SU-DHL-6 (cell line): ENCODE data around the gene LEMD2.

Experiments used
- EZH2phosphoT487 ChIP-seq: fragments of 200-600 bp; sonication (generic), shearing (Covaris generic); conservative IDR thresholded peaks from 2 replicates; pipeline ENCODE4 v1.6.1; 2018; ENCODE audit warnings: mild to moderate bottlenecking, antibody characterized with exemption, low read length, moderate library complexity, mixed read lengths
- TF ChIP-seq, protein P1 (sequence below): fragments of 200-600 bp; sonication (generic); IDR thresholded peaks from one replicate; pipeline ENCODE4 v1.5.1; 2017; ENCODE audit warnings: antibody characterized with exemption, mild to moderate bottlenecking, low read length, moderate library complexity; ENCODE audit not compliant: insufficient read depth, poor library complexity, severe bottlenecking

DNA sequence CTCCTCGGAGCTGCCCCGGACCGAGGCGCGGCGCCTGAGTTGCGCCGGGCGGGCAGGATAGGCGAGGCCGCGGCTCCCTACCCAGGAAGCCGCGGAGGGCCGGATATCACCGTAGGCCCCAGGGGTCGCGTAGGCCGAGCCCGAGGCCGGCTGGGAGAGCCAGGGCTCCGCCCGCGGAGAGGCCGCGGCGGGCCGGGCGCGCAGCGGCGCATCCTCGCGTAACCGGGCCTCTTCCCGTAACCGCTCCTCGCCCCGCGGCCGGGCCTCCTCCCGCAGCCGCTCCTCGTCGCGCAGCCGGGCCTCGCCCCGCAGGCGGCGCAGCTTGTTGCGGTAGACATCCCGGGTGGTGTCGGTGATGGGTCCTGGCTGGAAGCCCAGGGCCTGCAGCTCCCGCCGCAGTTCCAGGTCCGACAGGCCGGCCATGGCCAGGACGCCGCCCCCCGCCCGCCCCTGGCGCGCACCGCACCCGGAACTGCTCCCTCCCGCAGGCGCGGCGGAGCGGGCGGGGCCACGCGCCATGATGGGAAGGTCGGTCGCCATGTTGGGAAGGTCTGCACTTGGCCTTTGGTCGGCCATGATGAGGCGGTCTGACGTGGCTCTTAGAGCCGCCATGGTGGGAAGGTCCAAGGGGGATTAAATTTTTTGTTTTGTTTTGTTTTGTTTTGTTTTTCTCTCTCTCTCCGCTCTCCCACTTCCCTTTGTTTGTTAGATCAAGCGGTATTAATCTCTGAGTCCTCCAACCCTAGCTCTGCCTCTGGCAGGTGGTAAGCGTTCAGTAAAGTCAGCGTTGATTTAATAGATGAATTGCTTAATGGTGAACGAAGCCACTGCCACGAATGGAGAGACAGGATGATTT, at the start of gene LEMD2:
- TF ChIP-seq, protein P1, sequence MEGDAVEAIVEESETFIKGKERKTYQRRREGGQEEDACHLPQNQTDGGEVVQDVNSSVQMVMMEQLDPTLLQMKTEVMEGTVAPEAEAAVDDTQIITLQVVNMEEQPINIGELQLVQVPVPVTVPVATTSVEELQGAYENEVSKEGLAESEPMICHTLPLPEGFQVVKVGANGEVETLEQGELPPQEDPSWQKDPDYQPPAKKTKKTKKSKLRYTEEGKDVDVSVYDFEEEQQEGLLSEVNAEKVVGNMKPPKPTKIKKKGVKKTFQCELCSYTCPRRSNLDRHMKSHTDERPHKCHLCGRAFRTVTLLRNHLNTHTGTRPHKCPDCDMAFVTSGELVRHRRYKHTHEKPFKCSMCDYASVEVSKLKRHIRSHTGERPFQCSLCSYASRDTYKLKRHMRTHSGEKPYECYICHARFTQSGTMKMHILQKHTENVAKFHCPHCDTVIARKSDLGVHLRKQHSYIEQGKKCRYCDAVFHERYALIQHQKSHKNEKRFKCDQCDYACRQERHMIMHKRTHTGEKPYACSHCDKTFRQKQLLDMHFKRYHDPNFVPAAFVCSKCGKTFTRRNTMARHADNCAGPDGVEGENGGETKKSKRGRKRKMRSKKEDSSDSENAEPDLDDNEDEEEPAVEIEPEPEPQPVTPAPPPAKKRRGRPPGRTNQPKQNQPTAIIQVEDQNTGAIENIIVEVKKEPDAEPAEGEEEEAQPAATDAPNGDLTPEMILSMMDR = no peak
- no peak for TF ChIP-seq EZH2phosphoT487
